ENCODE measurements around the gene ARF5. TPM values are rescaled to one million over a fixed set of nuclear protein-coding genes. Genes with fewer than 3 reads are reported as not detected.

ARF5 gene
- total and polyA plus RNA-seq, 2 donors: 133 to 205 TPM

DNA sequence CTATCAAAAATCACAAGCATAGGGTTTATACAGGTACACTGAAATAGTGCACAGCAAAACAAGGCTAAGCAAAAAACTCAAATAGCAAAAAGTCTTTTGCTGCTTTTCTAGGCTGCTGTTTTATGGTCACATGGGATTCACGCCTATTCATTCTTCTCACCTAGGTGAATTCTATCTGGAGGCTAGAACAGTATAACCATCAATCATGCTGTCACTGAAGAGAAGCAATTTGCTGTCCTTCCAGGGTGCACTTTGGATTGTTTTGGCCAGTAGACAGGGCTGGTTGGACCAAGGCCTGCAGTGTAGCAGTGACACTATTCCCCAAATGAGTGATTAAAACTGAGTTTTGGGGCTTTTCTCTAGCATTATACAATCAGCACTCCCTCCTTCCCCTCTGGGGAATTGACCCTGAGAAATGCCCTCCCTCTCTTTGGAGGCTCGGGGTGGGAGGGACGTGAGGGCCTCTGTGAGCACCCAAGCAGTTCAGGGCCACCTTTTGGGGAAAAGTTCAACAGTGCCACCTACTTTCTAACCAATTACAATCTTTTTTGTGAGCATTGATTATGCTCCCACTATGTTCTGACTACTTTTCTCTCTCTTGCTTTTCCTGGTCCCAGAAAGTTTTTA lies 47.6 kb downstream of the ARF5 start:
- WGBS: 87% methylated on average over 3 of the region's 3 CpGs
- Histone ChIP-seq H3K27ac (ENCODE audit: low read depth in 1 of 2, low read length in 1 of 2) (no peak overlapping the region), H3K4me3 (ENCODE audit: low read length in 2 of 2) (no peak overlapping the region), H3K4me1 (ENCODE audit: control insufficient read depth in 2 of 2, insufficient read depth in 2 of 2, low read length in 2 of 2) (peaks cover 0 to 2% of the 10 kb centered on the region in 2 donors), H3K36me3 (ENCODE audit: control insufficient read depth in 2 of 2, insufficient read depth in 2 of 2, low read length in 1 of 2) (no peaks in the 10 kb centered on the region), H3K27me3 (ENCODE audit: control insufficient read depth in 2 of 2, insufficient read depth in 1 of 2, low read length in 1 of 2) (peaks cover 0 to 7% of the 10 kb centered on the region in 2 donors), H3K9me3 (ENCODE audit: control insufficient read depth in 2 of 2, insufficient read depth in 1 of 2, low read length in 1 of 2) (no peaks in the 10 kb centered on the region)
- no peak for DNase-seq (ENCODE audit: low read depth in 6 of 9, low spot score in 9 of 9)

GRCh38 chr7:127638197-127638596 lies 50.0 kb downstream of the ARF5 start:
- Histone ChIP-seq H3K36me3 (ENCODE audit: control insufficient read depth in 2 of 2, insufficient read depth in 2 of 2, low read length in 1 of 2) (no peaks in the 10 kb centered on the region), H3K4me1 (ENCODE audit: control insufficient read depth in 2 of 2, insufficient read depth in 2 of 2, low read length in 2 of 2) (peaks cover 0 to 2% of the 10 kb centered on the region in 2 donors), H3K9me3 (ENCODE audit: control insufficient read depth in 2 of 2, insufficient read depth in 1 of 2, low read length in 1 of 2) (no peaks in the 10 kb centered on the region), H3K4me3 (ENCODE audit: low read length in 2 of 2) (no peak overlapping the region), H3K27me3 (ENCODE audit: control insufficient read depth in 2 of 2, insufficient read depth in 1 of 2, low read length in 1 of 2) (peaks cover 0 to 7% of the 10 kb centered on the region in 2 donors), H3K27ac (ENCODE audit: low read depth in 1 of 2, low read length in 1 of 2) (no peak overlapping the region)
- no peak for DNase-seq (ENCODE audit: low read depth in 6 of 9, low spot score in 9 of 9)

Other genes with a start within 250 kb of the ARF5 start
- 21.8 TPM for gene ZNF800, start 195.7 kb upstream of the ARF5 start, total RNA-seq
- gene ZNF800, start 195.7 kb upstream of the ARF5 start, polyA plus RNA-seq: 16.3 TPM
- 11.4 TPM for gene GCC1, start 2.8 kb upstream of the ARF5 start, total RNA-seq
- gene GCC1, start 2.8 kb upstream of the ARF5 start, polyA plus RNA-seq: 7.3 TPM
- gene FSCN3, start 5.3 kb downstream of the ARF5 start, total RNA-seq: 0.19 TPM
- gene FSCN3, start 5.3 kb downstream of the ARF5 start, polyA plus RNA-seq: 0.96 TPM
- not detected for gene PAX4, start 29.7 kb downstream of the ARF5 start, total RNA-seq
- 0.11 TPM for gene PAX4, start 29.7 kb downstream of the ARF5 start, polyA plus RNA-seq
- 104 TPM for gene SND1, start 63.8 kb downstream of the ARF5 start, total RNA-seq
- 55.1 TPM for gene SND1, start 63.8 kb downstream of the ARF5 start, polyA plus RNA-seq